Heart right ventricle (tissue), 16 donors: Measurements from ENCODE around the gene VPS37C. TPM values are rescaled to one million over a fixed set of nuclear protein-coding genes. Genes with fewer than 3 reads are reported as not detected.

ENCODE experiments used
- ATAC-seq, 8 donors: fragments of 200-7000 bp; cut with Tn5 transposase; one replicate each; pipeline ENCODE4 v1.9.1; 2020; ENCODE audit warnings: mild to moderate bottlenecking in 8 of 8, moderate library complexity in 8 of 8, moderate number of reproducible peaks in 1 of 8
- DNase-seq, 2 donors: peaks; one replicate each; pipeline ENCODE4 v3.0.0-alpha.2; 2020
- H3K27ac ChIP-seq, 10 donors: fragments of 200-600 bp; sonication (generic) in 2 of 10; one replicate each; pipeline versions ENCODE4 v1.5.0 to v1.8.0; 2020 to 2022; ENCODE audit warnings: mild to moderate bottlenecking in 3 of 10
- H3K27me3 ChIP-seq, 7 donors: fragments of 200-600 bp; one replicate each; pipeline ENCODE4 v1.8.0; 2021 to 2022; ENCODE audit warnings: mild to moderate bottlenecking in 2 of 7
- H3K36me3 ChIP-seq, 9 donors: fragments of 200-600 bp; sonication (generic) in 1 of 9; one replicate each; pipeline versions ENCODE4 v1.5.0 to v1.8.0; 2020 to 2022; ENCODE audit warnings: mild to moderate bottlenecking in 2 of 9
- H3K4me1 ChIP-seq, 9 donors: fragments of 200-600 bp; sonication (generic) in 1 of 9; one replicate each; pipeline versions ENCODE4 v1.5.0 to v1.8.0; 2020 to 2022; ENCODE audit warnings: mild to moderate bottlenecking in 4 of 9
- H3K4me3 ChIP-seq, 10 donors: fragments of 200-600 bp; sonication (generic) in 2 of 10; one replicate each; pipeline versions ENCODE4 v1.5.0 to v1.8.0; 2020 to 2022; ENCODE audit warnings: mild to moderate bottlenecking in 7 of 10, moderate library complexity in 2 of 10
- H3K9me3 ChIP-seq, 11 donors: fragments of 200-600 bp in 10 of 11; sonication (generic) in 2 of 11; one replicate each; pipeline versions ENCODE4 v1.5.0 to v1.8.0; 2013 to 2022; ENCODE audit warnings: mild to moderate bottlenecking in 2 of 11, control low read depth in 1 of 11, moderate library complexity in 1 of 11
- WGBS, 2 donors: extraction: QIAGEN DNeasy Blood & Tissue Kit; methylation state at CpG; one replicate each; pipeline ENCODE4 v1.1.7; 2013; ENCODE audit warnings: inconsistent platforms in 1 of 2; 5-methylcytosine and 5-hydroxymethylcytosine counted together
- intact Hi-C, 10 donors: fragments of 100-400 bp; cut with DNase I; formaldehyde crosslinking; loops; one replicate each; pipeline versions ENCODE4 v1.11.1 to v1.14.2; 2022
- polyA plus RNA-seq, 2 donors: library from polyadenylated mRNA; stranded (reverse); fragments of 200-250 nt; gene quantifications; one replicate each; pipeline ENCODE4 v1.2.3, GENCODE V29; 2013
- total RNA-seq, 10 donors: library from RNA; stranded (reverse); fragmentation: NEBNext Ultra II Directional in 3 of 10; extraction: Animal tissue kit (Norgen Biotek cat#: 25700) in 3 of 10; gene quantifications; one replicate each; pipeline versions ENCODE4 v1.2.1 to v1.2.4, GENCODE V29; 2021 to 2023
- TF ChIP-seq, protein P1 (sequence below), 9 donors: fragments of 200-600 bp; sonication (generic) in 2 of 9; IDR thresholded peaks; one replicate each; pipeline versions ENCODE4 v1.5.0 to v1.8.0; 2021 to 2022; ENCODE audit warnings: antibody characterized with exemption in 9 of 9, mild to moderate bottlenecking in 5 of 9, moderate library complexity in 1 of 9
- donor health status: Arrhythmogenic right ventricular cardiomyopathy.
- donor health status: ischemic (EF 13 %, LVEDD 7.1; RV severe dilation, severe dysfunction).
- donor health status: healthy with polysubstance abuse.
- donor health status: DM: no; HTN: yes; CAD: no.
- donor health status: DM: no; HTN: no; CAD: no.
- donor health status: ischemic (EF 25% LVEDD 6.9; RV normal size, moderate dysfunction).
- donor health status: ischemic (EF 25% LVEDD 5.7; RV mildly dilated, moderate dysfunction).
- donor health status: healthy.
- donor health status: DM: yes; HTN: yes; CAD: no.
- donor health status: Ischemic cardiomyopathy.
- donor health status: ischemic (EF 35%, LVEDD 5.7; RV mildly dilated, moderate dysfunction).
- donor health status: nonischemic (EF 11% LVEDD 7.7; RV severe dilation, severe dysfunction).
- donor health status: DM: yes; HTN: yes; CAD: no.
- donor health status: PGD.
- donor health status: ischemic (EF 29% LVEDD 5.4; RV normal size, mild dysfunction).
- donor health status: nonischemic (EF 23%, LVEDD 6.1; RV moderate dilation, normal function).

Gene VPS37C
- total and polyA plus RNA-seq, 12 donors, result 7.7 to 21.8 (median 15.5) TPM

DNA sequence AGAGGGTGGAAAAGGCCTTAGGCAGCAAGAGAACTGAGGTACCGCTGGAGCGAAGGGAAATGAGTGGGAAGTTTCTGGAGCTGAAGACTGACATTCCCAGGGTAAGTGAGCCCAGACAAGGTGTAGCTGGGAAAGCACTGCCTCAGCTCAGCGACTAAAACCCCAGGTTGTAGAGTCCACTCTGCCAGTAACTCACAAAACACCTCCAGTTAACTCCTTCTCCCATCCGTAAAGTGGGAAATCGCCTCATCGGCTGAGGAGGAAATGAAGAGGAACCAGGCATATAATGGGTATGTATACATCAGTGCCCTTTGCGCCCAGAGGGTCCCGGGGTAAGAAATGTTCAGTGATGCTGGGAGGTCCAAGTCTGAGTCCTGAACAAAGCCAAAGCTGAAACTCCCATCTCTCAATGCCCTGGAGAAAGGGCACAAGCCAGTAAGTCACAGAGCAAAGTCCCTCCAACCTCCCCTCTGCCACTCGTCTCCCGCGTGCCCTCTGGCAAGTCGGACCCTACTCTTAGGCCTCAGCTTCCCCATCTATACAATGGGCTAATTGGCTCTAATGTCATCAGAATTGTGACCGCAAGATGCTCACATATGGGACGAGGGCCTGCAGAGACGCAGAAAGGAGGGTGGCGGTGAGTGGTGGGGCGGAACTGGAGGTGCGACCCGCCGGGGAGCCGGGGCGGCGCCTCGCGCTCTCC is 588 bp downstream of the VPS37C start:
- 13 to 14% methylated on average over 25 of the region's 25 CpGs for WGBS, 2 donors
- Histone ChIP-seq H3K36me3 (peaks cover 0 to 17% (median 0%) of the 10 kb centered on the region in 9 donors), H3K9me3 (peaks cover 0 to 12% (median 0%) of the 10 kb centered on the region in 11 donors), H3K27ac (peak overlapping the region; percentile 92 to 99 (median 96)), H3K4me3 (peak overlapping the region; percentile 67 to 92 (median 76)), H3K27me3 (no peaks in the 10 kb centered on the region), H3K4me1 (peaks cover 0 to 75% (median 29%) of the 10 kb centered on the region in 9 donors)
- ATAC-seq (no peak), DNase-seq (no peak)
- intact Hi-C loops, result no loop called here
- TF ChIP-seq, protein P1, sequence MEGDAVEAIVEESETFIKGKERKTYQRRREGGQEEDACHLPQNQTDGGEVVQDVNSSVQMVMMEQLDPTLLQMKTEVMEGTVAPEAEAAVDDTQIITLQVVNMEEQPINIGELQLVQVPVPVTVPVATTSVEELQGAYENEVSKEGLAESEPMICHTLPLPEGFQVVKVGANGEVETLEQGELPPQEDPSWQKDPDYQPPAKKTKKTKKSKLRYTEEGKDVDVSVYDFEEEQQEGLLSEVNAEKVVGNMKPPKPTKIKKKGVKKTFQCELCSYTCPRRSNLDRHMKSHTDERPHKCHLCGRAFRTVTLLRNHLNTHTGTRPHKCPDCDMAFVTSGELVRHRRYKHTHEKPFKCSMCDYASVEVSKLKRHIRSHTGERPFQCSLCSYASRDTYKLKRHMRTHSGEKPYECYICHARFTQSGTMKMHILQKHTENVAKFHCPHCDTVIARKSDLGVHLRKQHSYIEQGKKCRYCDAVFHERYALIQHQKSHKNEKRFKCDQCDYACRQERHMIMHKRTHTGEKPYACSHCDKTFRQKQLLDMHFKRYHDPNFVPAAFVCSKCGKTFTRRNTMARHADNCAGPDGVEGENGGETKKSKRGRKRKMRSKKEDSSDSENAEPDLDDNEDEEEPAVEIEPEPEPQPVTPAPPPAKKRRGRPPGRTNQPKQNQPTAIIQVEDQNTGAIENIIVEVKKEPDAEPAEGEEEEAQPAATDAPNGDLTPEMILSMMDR (IDR thresholded peaks at IDR 0.05), result no peak

DNA sequence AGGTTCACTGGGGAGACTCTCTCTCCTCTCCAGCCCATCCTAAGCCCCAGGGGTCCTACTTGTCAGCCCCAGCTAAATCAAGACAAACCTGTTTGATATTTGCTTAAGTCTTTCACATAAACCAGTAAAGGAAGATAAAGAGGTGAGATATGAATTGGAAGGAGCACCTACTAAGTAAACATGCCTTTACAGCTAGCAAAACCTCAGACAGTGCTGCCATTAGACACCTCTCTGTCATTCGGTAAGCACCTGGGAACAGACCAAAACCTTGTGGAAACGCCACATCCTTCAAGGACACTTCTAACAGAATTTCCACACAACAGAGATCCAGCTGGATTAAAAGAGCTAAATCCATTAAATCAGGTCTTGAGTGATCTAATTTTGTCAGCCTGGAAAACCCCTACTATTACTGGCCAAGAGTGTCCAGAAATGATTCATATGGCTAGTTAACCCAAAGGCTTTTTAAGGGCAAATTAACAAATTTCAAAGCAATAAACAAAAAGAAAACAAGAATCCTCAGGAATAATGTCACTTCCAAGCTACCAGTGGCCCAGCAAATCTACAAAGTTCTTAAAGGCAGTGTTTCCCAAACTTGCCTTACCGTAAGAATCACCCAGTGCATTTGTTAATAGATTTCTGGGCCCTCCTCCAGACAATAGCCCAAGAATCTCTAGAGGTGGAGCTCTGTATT is 2.4 kb downstream of the VPS37C start:
- intact Hi-C loops, result loop anchor here in 1 of 10 donors (10.0 kb wide), 1 partner anchor 806 kb away; the partner anchor contains the start of gene FTH1

DNA sequence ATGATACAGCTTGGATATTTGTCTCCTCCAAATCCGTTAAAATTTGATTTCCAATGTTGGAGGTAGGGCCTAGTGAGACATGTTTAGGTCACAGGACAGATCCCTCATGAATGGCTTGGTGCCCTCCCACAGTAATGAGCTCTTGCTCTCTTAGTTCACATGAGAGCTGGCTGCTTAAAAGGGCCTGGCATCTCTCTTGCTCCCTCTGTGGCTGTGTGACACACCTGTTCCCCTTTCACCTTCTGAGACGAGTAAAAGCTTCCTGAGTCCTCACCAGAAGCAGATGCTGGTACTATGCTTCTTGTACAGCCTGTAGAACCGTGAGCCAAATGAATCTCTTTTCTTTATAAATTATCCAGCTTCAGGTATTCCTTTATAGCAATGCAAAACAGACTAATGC is 3.5 kb downstream of the VPS37C start:
- intact Hi-C loops, result loop anchor here in 1 of 10 donors (10.0 kb wide), 1 partner anchor 807 kb away; the partner anchor contains the start of gene FTH1
- TF ChIP-seq, protein P1 (IDR thresholded peaks at IDR 0.05), result no peak
- Histone ChIP-seq H3K36me3 (peaks cover 0 to 17% (median 0%) of the 10 kb centered on the region in 9 donors), H3K4me1 (peaks cover 0 to 68% (median 40%) of the 10 kb centered on the region in 9 donors), H3K27ac (peak overlapping the region in 1 of 10 donors; percentile 99), H3K9me3 (peaks cover 0 to 31% (median 10%) of the 10 kb centered on the region in 11 donors), H3K4me3 (no peak overlapping the region), H3K27me3 (no peaks in the 10 kb centered on the region)
- DNase-seq, result no peak
- 84% methylated on average over 3 of the region's 3 CpGs for WGBS, 2 donors
- no peak for ATAC-seq

More for the DNA sequence above, 2.4 kb downstream of the VPS37C start:
- ATAC-seq, result no peak
- Histone ChIP-seq H3K27ac (peak overlapping the region in 7 of 10 donors; percentile 3 to 99 (median 36)), H3K4me1 (peaks cover 0 to 66% (median 29%) of the 10 kb centered on the region in 9 donors), H3K27me3 (no peaks in the 10 kb centered on the region), H3K9me3 (peaks cover 0 to 30% (median 10%) of the 10 kb centered on the region in 11 donors), H3K36me3 (peaks cover 0 to 17% (median 0%) of the 10 kb centered on the region in 9 donors), H3K4me3 (peak overlapping the region in 1 of 10 donors; percentile 1)
- TF ChIP-seq, protein P1 (IDR thresholded peaks at IDR 0.05), result no peak
- WGBS, 2 donors, result 34 to 37% methylated on average over 3 of the region's 3 CpGs
- no peak for DNase-seq

DNA sequence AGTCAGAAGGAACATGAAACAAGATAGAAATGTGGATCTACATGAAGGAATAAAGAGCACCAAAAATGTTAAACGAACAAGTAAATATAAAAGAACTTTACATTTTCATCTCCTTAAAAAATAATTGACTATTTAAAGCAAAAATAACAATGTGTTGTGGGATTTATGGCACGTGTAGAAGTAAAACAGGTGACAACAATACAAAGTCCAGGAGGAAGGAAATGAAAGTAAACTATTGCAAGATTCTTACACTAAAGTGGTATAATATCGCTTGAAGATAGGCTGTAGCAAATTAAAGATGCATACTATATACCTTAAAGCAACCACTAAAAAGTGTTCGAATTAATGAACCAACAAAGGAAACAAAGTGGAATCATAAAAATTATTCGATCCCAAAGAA is 5.5 kb downstream of the VPS37C start:
- Histone ChIP-seq H3K9me3 (peaks cover 0 to 31% (median 10%) of the 10 kb centered on the region in 11 donors), H3K4me3 (no peak overlapping the region), H3K36me3 (peaks cover 0 to 17% (median 0%) of the 10 kb centered on the region in 9 donors), H3K27me3 (no peaks in the 10 kb centered on the region), H3K27ac (no peak overlapping the region), H3K4me1 (peaks cover 0 to 72% (median 47%) of the 10 kb centered on the region in 9 donors)
- DNase-seq (no peak), ATAC-seq (no peak)
- intact Hi-C loops, result loop anchor here in 1 of 10 donors (10.0 kb wide), 1 partner anchor 809 kb away; the partner anchor contains the start of gene FTH1
- 89 to 93% methylated on average over 5 of the region's 5 CpGs for WGBS, 2 donors
- TF ChIP-seq, protein P1 (IDR thresholded peaks at IDR 0.05), result no peak
